OCI-LY1 (cell line): ENCODE results near the gene DCTN1.

Experiments
- EZH2 ChIP-seq: fragments of 200-600 bp; sonication (generic), shearing (Covaris generic); IDR thresholded peaks from 2 replicates; pipeline ENCODE4 v1.8.0; 2017; ENCODE audit warnings: borderline replicate concordance, mixed run types, mild to moderate bottlenecking, antibody characterized with exemption, low read length, moderate library complexity, mixed read lengths
- TF ChIP-seq, protein P1 (sequence below): fragments of 200-600 bp; sonication (generic), shearing (Covaris generic); IDR thresholded peaks from 2 replicates; pipeline ENCODE4 v1.5.1; 2017; ENCODE audit warnings: mild to moderate bottlenecking, antibody characterized with exemption, low read length, moderate library complexity, mixed read lengths

DNA sequence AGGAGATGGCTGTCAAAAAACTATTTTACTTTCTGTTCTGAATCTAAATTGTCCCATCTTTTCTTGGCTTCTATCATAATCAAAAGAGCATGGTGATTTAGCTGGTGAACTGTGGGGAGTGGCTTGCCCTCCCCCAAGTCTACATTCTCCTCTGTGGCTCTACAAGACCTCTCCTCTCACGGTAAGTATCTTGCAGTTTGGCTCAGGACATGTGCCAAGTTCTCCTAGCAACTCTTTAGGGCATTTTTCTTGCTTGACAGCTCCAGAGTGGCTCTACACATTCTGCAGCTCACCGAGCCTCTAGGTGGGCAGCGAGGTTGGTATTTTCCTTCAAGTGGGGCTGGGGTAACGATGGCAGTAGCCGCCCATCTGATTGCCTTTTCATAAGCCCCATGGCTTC, 66.0 kb downstream of the DCTN1 start:
- TF ChIP-seq, protein P1, sequence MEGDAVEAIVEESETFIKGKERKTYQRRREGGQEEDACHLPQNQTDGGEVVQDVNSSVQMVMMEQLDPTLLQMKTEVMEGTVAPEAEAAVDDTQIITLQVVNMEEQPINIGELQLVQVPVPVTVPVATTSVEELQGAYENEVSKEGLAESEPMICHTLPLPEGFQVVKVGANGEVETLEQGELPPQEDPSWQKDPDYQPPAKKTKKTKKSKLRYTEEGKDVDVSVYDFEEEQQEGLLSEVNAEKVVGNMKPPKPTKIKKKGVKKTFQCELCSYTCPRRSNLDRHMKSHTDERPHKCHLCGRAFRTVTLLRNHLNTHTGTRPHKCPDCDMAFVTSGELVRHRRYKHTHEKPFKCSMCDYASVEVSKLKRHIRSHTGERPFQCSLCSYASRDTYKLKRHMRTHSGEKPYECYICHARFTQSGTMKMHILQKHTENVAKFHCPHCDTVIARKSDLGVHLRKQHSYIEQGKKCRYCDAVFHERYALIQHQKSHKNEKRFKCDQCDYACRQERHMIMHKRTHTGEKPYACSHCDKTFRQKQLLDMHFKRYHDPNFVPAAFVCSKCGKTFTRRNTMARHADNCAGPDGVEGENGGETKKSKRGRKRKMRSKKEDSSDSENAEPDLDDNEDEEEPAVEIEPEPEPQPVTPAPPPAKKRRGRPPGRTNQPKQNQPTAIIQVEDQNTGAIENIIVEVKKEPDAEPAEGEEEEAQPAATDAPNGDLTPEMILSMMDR = no peak
- no peak for TF ChIP-seq EZH2
